A673 (cell line): ENCODE results near the gene MS4A8. TPM values are rescaled to one million over a fixed set of nuclear protein-coding genes. Genes with fewer than 3 reads are reported as not detected.
"Not testable (repeated sequence)": the region's sequence is repeated elsewhere in the genome, so short reads cannot be mapped to it uniquely, and the experiment has no call there.

ENCODE experiments used
- BruUV-seq: library from RNA; stranded (reverse); fragments of 400-500 nt; replicated peaks from 2 replicates; lab custom pipeline; 2021; lab: Mats Ljungman, UMichigan
- CTCF ChIA-PET: fragments of 300-600 bp; sonication (Branson Sonifier 250); formaldehyde crosslinking; loops from one replicate; lab custom pipeline; 2022; ENCODE audit warnings: antibody characterized with exemption; lab: Charles Lee
- POLR2A ChIA-PET: fragments of 300-600 bp; sonication (Branson Sonifier 250); formaldehyde crosslinking; loops from one replicate; lab custom pipeline; 2022; ENCODE audit warnings: antibody characterized with exemption; ENCODE audit not compliant: low non-redundant PET; lab: Charles Lee
- DNase-seq: peaks from one replicate; pipeline ENCODE4 v3.0.0-alpha.2; 2015; ENCODE audit warnings: low spot score
- H3K27ac ChIP-seq: fragments of 200-600 bp; sonication (generic); 2 replicates; pipeline ENCODE4 v1.5.1; 2016; ENCODE audit warnings: mixed run types, low read depth, mild to moderate bottlenecking, mixed read lengths, antibody characterized with exemption, low read length; ENCODE audit not compliant: poor library complexity, severe bottlenecking
- H3K27me3 ChIP-seq: fragments of 200-600 bp; sonication (generic); replicated peaks from 2 replicates; pipeline ENCODE4 v1.6.1; 2017; ENCODE audit warnings: mixed run types, low read depth, mild to moderate bottlenecking, mixed read lengths, antibody characterized with exemption, low read length; ENCODE audit not compliant: insufficient read depth, poor library complexity
- H3K36me3 ChIP-seq: fragments of 200-600 bp; sonication (generic); 2 replicates; pipeline ENCODE4 v1.6.1; 2016; ENCODE audit warnings: mixed run types, mild to moderate bottlenecking, mixed read lengths, antibody characterized with exemption, low read length; ENCODE audit not compliant: insufficient read depth, poor library complexity, severe bottlenecking
- H3K4me1 ChIP-seq: fragments of 200-600 bp; sonication (generic); 2 replicates; pipeline ENCODE4 v1.6.1; 2017; ENCODE audit warnings: mixed run types, mild to moderate bottlenecking, mixed read lengths, antibody characterized with exemption, low read length; ENCODE audit not compliant: insufficient read depth, poor library complexity, severe bottlenecking
- H3K4me3 ChIP-seq: fragments of 200-600 bp; sonication (generic); 2 replicates; pipeline ENCODE4 v1.5.1; 2016; ENCODE audit warnings: low read depth, mixed run types, mild to moderate bottlenecking, mixed read lengths, low read length; ENCODE audit not compliant: poor library complexity, severe bottlenecking
- H3K9me3 ChIP-seq: fragments of 200-600 bp; sonication (generic); 2 replicates; pipeline ENCODE4 v1.6.1; 2016; ENCODE audit warnings: mixed run types, low read depth, mild to moderate bottlenecking, mixed read lengths, antibody characterized with exemption, low read length; ENCODE audit not compliant: poor library complexity, severe bottlenecking
- CTCF ChIP-seq: fragments of 300-800, 200-600 bp; sonication (generic); conservative IDR thresholded peaks from 2 replicates; pipeline ENCODE4 v1.5.1; 2017; ENCODE audit warnings: low read depth, mild to moderate bottlenecking, antibody characterized with exemption, low read length, moderate library complexity, mixed read lengths
- EZH2 ChIP-seq: fragments of 200-600 bp; sonication (generic); IDR thresholded peaks from 2 replicates; pipeline ENCODE4 v1.6.1; 2017; ENCODE audit warnings: borderline replicate concordance, low read depth, mild to moderate bottlenecking, mixed read lengths, antibody characterized with exemption, low read length; ENCODE audit not compliant: poor library complexity, severe bottlenecking
- intact Hi-C: fragments of 100-400 bp; cut with micrococcal nuclease; formaldehyde crosslinking; loops from one replicate; pipeline ENCODE4 v1.10.0; 2022; ENCODE audit not compliant: unreplicated experiment
- total RNA-seq: library from RNA; stranded (reverse); gene quantifications from 2 replicates; pipeline ENCODE4 v1.2.3, GENCODE V29; 2021

MS4A8 gene
- total RNA-seq, 1 experiment from 2014 or later = 1.5 TPM

- no TSS peak for BruUV-seq
- Histone ChIP-seq H3K4me3 (no peak overlapping the region), H3K4me1 (no peaks in the 10 kb centered on the region), H3K36me3 (no peaks in the 10 kb centered on the region), H3K9me3 (peaks cover 15% of the 10 kb centered on the region), H3K27ac (no peak overlapping the region), H3K27me3 (no peaks in the 10 kb centered on the region)
- intact Hi-C loops = no loop called here
- POLR2A ChIA-PET = no interaction called here
- CTCF ChIA-PET = no interaction called here
- no peak for DNase-seq
- no peak for TF ChIP-seq EZH2
- TF ChIP-seq CTCF = no peak
These were observed 27.2 kb upstream of the MS4A8 start for GRCh38 chr11:60672255-60672654.

GRCh38 chr11:60678231-60678630, 21.2 kb upstream of the MS4A8 start:
- H3K36me3 ChIP-seq, H3K27me3 ChIP-seq, BruUV-seq, intact Hi-C loops, H3K4me1 ChIP-seq, POLR2A ChIA-PET, H3K4me3 ChIP-seq, DNase-seq, CTCF ChIA-PET, H3K27ac ChIP-seq: not testable (repeated sequence)
- H3K9me3 ChIP-seq = peaks cover 11% of the 10 kb centered on the region

GRCh38 chr11:60679879-60680278, 19.5 kb upstream of the MS4A8 start:
- peaks cover 9% of the 10 kb centered on the region for H3K9me3 ChIP-seq

More at GRCh38 chr11:60679879-60680278, 19.5 kb upstream of the MS4A8 start:
- Histone ChIP-seq H3K27me3 (no peaks in the 10 kb centered on the region), H3K36me3 (no peaks in the 10 kb centered on the region), H3K4me3 (no peak overlapping the region), H3K27ac (no peak overlapping the region), H3K4me1 (no peaks in the 10 kb centered on the region)
- ChIA-PET CTCF (no interaction called here), POLR2A (no interaction called here)
- TF ChIP-seq EZH2 (no peak), CTCF (no peak)
- DNase-seq = no peak
- BruUV-seq = no TSS peak
- intact Hi-C loops = no loop called here
